Measurements from ENCODE around the gene SPAG5. TPM values are rescaled to one million over a fixed set of nuclear protein-coding genes. Genes with fewer than 3 reads are reported as not detected.
"Not testable (repeated sequence)": the region's sequence is repeated elsewhere in the genome, so short reads cannot be mapped to it uniquely, and the experiment has no call there.

Gene SPAG5
- total and polyA plus RNA-seq, 4 donors = 1.6 to 4.3 (median 2.9) TPM

- intact Hi-C loops (cut with DNase I) = no loop called here
- Histone ChIP-seq H3K4me3 (ENCODE audit: low read length in 2 of 2) (no peak overlapping the region), H3K4me1 (ENCODE audit: control insufficient read depth in 1 of 2, insufficient read depth in 2 of 2, low read length in 2 of 2) (no peaks in the 10 kb centered on the region), H3K27ac (ENCODE audit: low read depth in 1 of 2, low read length in 2 of 2) (no peak overlapping the region), H3K27me3 (ENCODE audit: control insufficient read depth in 1 of 2, insufficient read depth in 2 of 2, low read length in 1 of 2) (no peaks in the 10 kb centered on the region), H3K36me3 (ENCODE audit: control insufficient read depth in 1 of 2, insufficient read depth in 2 of 2, low read length in 1 of 2) (peaks cover 12 to 20% of the 10 kb centered on the region in 2 donors), H3K9me3 (ENCODE audit: control insufficient read depth, low read length) (no peaks in the 10 kb centered on the region)
- DNase-seq (no peak), ATAC-seq (ENCODE audit: low FRiP score) (no peak)
- 79 to 82% methylated on average over 4 of the region's 4 CpGs for WGBS, 2 donors
These were observed 16.6 kb upstream of the SPAG5 start for GRCh38 chr17:28615260-28615940.

GRCh38 chr17:28613931-28614381 is 15.1 kb upstream of the SPAG5 start, which contains the start of gene RSKR:
RSKR (minus strand) TSS chr17:28614185; CDS start chr17:28614161, 24 bp downstream.
- DNase-seq (no peak), ATAC-seq (ENCODE audit: low FRiP score) (no peak)
- WGBS, 2 donors = 78 to 80% methylated on average over 5 of the region's 5 CpGs
- intact Hi-C loops (cut with DNase I) = loop anchor here (2.0 to 5.0 kb wide), 4 partner anchors 67 to 122 kb away; no protein-coding TSS in a partner anchor
- H3K9me3 ChIP-seq (ENCODE audit: control insufficient read depth, low read length) = no peaks in the 10 kb centered on the region
- peaks cover 0 to 13% of the 10 kb centered on the region in 2 donors for H3K36me3 ChIP-seq (ENCODE audit: control insufficient read depth in 1 of 2, insufficient read depth in 2 of 2, low read length in 1 of 2)
- no peak within 1 kb of the TSS for H3K27ac ChIP-seq (ENCODE audit: low read depth in 1 of 2, low read length in 2 of 2)
- H3K4me3 ChIP-seq (ENCODE audit: low read length in 2 of 2) = no peak within 1 kb of the TSS
- no peaks in the 10 kb centered on the region for H3K27me3 ChIP-seq (ENCODE audit: control insufficient read depth in 1 of 2, insufficient read depth in 2 of 2, low read length in 1 of 2)
- H3K4me1 ChIP-seq (ENCODE audit: control insufficient read depth in 1 of 2, insufficient read depth in 2 of 2, low read length in 2 of 2) = no peaks in the 10 kb centered on the region

DNA sequence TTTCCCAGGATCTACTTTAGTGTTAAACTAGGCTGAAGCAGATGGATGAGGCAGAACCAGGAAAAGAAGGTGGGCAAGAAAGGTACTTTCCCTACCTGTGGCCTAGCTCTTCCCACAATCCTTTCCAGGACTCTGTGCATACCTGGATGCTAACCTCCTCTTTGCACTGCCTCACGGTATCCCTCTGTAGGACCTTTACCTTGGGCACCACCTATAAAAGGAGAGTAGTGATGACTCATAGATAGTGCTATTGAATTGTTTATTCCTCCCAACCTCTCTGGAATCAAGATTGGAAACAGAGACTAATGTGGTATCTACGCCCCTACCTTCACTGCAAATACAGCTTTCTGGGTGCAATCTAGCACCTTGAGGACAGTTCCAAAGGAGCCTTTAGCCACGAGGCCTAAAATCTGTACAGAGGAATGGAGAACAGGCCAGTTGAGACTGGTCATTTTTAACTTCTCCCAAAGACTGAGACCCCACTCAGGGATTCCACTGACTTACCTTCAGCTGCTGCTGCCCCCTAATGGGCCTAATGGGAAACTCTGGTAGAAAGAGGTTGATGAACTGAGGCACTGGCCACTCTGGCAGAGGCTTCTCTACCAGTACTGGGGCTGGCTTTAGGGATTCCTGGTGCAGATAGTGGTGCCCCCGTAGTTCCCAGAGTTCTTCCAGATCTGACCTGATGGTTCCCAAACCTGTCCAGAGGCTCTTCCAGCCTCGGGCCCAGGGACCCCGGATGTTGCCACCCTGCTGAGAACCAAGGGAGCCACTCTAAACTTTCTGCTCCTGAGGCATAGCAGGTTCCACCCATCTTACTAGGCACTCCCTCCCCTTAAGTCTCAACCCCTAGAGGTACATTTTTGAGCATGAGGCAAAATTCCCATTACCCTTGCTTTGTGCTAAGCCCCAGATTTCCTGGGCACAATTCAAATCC is 14.4 kb upstream of the SPAG5 start:
- ATAC-seq (ENCODE audit: low FRiP score) = peak; percentile 71

GRCh38 chr17:28612531-28612930 is 13.7 kb upstream of the SPAG5 start:
- Histone ChIP-seq H3K4me1 (ENCODE audit: control insufficient read depth in 1 of 2, insufficient read depth in 2 of 2, low read length in 2 of 2) (no peaks in the 10 kb centered on the region), H3K4me3 (ENCODE audit: low read length in 2 of 2) (no peak overlapping the region), H3K27ac (ENCODE audit: low read depth in 1 of 2, low read length in 2 of 2) (no peak overlapping the region), H3K27me3 (ENCODE audit: control insufficient read depth in 1 of 2, insufficient read depth in 2 of 2, low read length in 1 of 2) (no peaks in the 10 kb centered on the region), H3K36me3 (ENCODE audit: control insufficient read depth in 1 of 2, insufficient read depth in 2 of 2, low read length in 1 of 2) (peaks cover 0 to 11% of the 10 kb centered on the region in 2 donors), H3K9me3 (ENCODE audit: control insufficient read depth, low read length) (no peaks in the 10 kb centered on the region)
- WGBS, 2 donors = 54 to 66% methylated on average over 2 of the region's 2 CpGs
- intact Hi-C loops (cut with DNase I) = loop anchor here (2.0 to 5.0 kb wide), 4 partner anchors 65 to 120 kb away; no protein-coding TSS in a partner anchor
- DNase-seq = no peak
- peak; percentile 12 for ATAC-seq (ENCODE audit: low FRiP score)

More for the DNA sequence above, 14.4 kb upstream of the SPAG5 start:
- H3K36me3 ChIP-seq (ENCODE audit: control insufficient read depth in 1 of 2, insufficient read depth in 2 of 2, low read length in 1 of 2) = peaks cover 0 to 11% of the 10 kb centered on the region in 2 donors
- 73 to 76% methylated on average over 6 of the region's 6 CpGs for WGBS, 2 donors
- no peaks in the 10 kb centered on the region for H3K27me3 ChIP-seq (ENCODE audit: control insufficient read depth in 1 of 2, insufficient read depth in 2 of 2, low read length in 1 of 2)
- no peaks in the 10 kb centered on the region for H3K9me3 ChIP-seq (ENCODE audit: control insufficient read depth, low read length)
- no peaks in the 10 kb centered on the region for H3K4me1 ChIP-seq (ENCODE audit: control insufficient read depth in 1 of 2, insufficient read depth in 2 of 2, low read length in 2 of 2)
- no peak for DNase-seq
- no peak overlapping the region for H3K4me3 ChIP-seq (ENCODE audit: low read length in 2 of 2)
- no peak overlapping the region for H3K27ac ChIP-seq (ENCODE audit: low read depth in 1 of 2, low read length in 2 of 2)
- intact Hi-C loops (cut with DNase I) = loop anchor here (2.0 to 5.0 kb wide), 4 partner anchors 66 to 121 kb away; no protein-coding TSS in a partner anchor

DNA sequence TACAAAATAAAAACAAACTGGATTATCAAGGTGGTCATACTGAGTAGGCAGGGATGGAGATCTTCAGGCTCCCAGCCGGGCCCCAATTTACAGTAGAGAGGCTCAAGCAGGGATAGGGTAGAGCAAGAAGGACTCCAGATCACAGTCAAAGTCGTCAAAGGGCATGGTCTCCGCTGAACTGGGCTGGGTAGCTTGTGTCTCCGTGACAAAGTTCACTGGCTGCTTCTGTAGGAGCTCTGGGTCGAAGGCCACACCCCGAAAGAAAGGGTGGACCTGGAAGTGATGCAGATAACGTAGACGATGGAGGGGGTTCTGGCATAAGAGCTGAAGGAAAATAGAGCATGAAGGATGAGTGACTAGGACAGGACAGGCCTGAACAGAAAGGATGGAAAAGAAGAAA is 11.6 kb upstream of the SPAG5 start:
- Histone ChIP-seq H3K27me3 (ENCODE audit: control insufficient read depth in 1 of 2, insufficient read depth in 2 of 2, low read length in 1 of 2) (no peaks in the 10 kb centered on the region), H3K36me3 (ENCODE audit: control insufficient read depth in 1 of 2, insufficient read depth in 2 of 2, low read length in 1 of 2) (peaks cover 0 to 4% of the 10 kb centered on the region in 2 donors), H3K27ac (ENCODE audit: low read depth in 1 of 2, low read length in 2 of 2) (no peak overlapping the region), H3K9me3 (ENCODE audit: control insufficient read depth, low read length) (no peaks in the 10 kb centered on the region), H3K4me1 (ENCODE audit: control insufficient read depth in 1 of 2, insufficient read depth in 2 of 2, low read length in 2 of 2) (no peaks in the 10 kb centered on the region), H3K4me3 (ENCODE audit: low read length in 2 of 2) (no peak overlapping the region)
- intact Hi-C loops (cut with DNase I) = loop anchor here (5.0 kb wide), 3 partner anchors 63 to 118 kb away; no protein-coding TSS in a partner anchor
- ATAC-seq (ENCODE audit: low FRiP score) (no peak), DNase-seq (no peak)
- WGBS, 2 donors = 84 to 85% methylated on average over 8 of the region's 8 CpGs

GRCh38 chr17:28604031-28604430 is 5.2 kb upstream of the SPAG5 start:
- H3K27me3 ChIP-seq (ENCODE audit: control insufficient read depth in 1 of 2, insufficient read depth in 2 of 2, low read length in 1 of 2); H3K27ac ChIP-seq (ENCODE audit: low read depth in 1 of 2, low read length in 2 of 2); intact Hi-C loops (cut with DNase I); H3K9me3 ChIP-seq (ENCODE audit: control insufficient read depth, low read length); ATAC-seq (ENCODE audit: low FRiP score); H3K36me3 ChIP-seq (ENCODE audit: control insufficient read depth in 1 of 2, insufficient read depth in 2 of 2, low read length in 1 of 2); H3K4me3 ChIP-seq (ENCODE audit: low read length in 2 of 2); DNase-seq; H3K4me1 ChIP-seq (ENCODE audit: control insufficient read depth in 1 of 2, insufficient read depth in 2 of 2, low read length in 2 of 2): not testable (repeated sequence)
- 90 to 91% methylated on average over 10 to 31 of the region's 31 CpGs for WGBS, 2 donors

GRCh38 chr17:28599311-28600184 is 723 bp upstream of the SPAG5 start:
- DNase-seq (peak; percentile 80 to 93), ATAC-seq (ENCODE audit: low FRiP score) (peak; percentile 81)
- Histone ChIP-seq H3K9me3 (ENCODE audit: control insufficient read depth, low read length) (no peaks in the 10 kb centered on the region), H3K36me3 (ENCODE audit: control insufficient read depth in 1 of 2, insufficient read depth in 2 of 2, low read length in 1 of 2) (no peaks in the 10 kb centered on the region), H3K27me3 (ENCODE audit: control insufficient read depth in 1 of 2, insufficient read depth in 2 of 2, low read length in 1 of 2) (no peaks in the 10 kb centered on the region), H3K27ac (ENCODE audit: low read depth in 1 of 2, low read length in 2 of 2) (peak overlapping the region; percentile 23 to 94), H3K4me3 (ENCODE audit: low read length in 2 of 2) (peak overlapping the region; percentile 29 to 77), H3K4me1 (ENCODE audit: control insufficient read depth in 1 of 2, insufficient read depth in 2 of 2, low read length in 2 of 2) (no peaks in the 10 kb centered on the region)
- 4 to 6% methylated on average over 40 of the region's 40 CpGs for WGBS, 2 donors
- intact Hi-C loops (cut with DNase I) = loop anchor here (2.0 to 5.0 kb wide), 2 partner anchors 47 kb away; partner anchors contain the start of gene UNC119 (in 2 of the 2)

DNA sequence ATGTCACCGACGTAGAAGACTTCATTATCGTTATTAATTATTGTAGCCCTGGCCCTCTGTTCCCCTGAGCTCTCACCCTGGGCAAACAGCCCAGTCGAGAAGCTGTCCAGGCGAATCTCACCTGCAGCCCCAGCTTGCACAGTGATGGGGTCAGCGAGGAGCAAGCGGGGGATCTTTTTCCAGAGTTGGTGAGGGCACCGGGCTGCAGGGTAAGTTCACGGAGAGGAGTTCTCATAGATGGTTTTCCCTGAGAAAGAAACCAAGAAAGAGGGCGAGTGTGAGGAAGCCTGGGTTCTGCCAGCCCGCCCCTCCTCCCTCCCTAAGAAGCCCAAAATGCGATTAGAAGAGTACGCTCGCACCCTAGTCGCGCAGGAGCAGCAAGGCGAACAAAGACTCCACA is 436 bp downstream of the SPAG5 start:
- no peak for ATAC-seq (ENCODE audit: low FRiP score)
- WGBS, 2 donors = 1 to 2% methylated on average over 17 of the region's 17 CpGs
- DNase-seq = no peak
- Histone ChIP-seq H3K27me3 (ENCODE audit: control insufficient read depth in 1 of 2, insufficient read depth in 2 of 2, low read length in 1 of 2) (no peaks in the 10 kb centered on the region), H3K9me3 (ENCODE audit: control insufficient read depth, low read length) (no peaks in the 10 kb centered on the region), H3K4me1 (ENCODE audit: control insufficient read depth in 1 of 2, insufficient read depth in 2 of 2, low read length in 2 of 2) (no peaks in the 10 kb centered on the region), H3K36me3 (ENCODE audit: control insufficient read depth in 1 of 2, insufficient read depth in 2 of 2, low read length in 1 of 2) (no peaks in the 10 kb centered on the region), H3K27ac (ENCODE audit: low read depth in 1 of 2, low read length in 2 of 2) (no peak overlapping the region), H3K4me3 (ENCODE audit: low read length in 2 of 2) (peak overlapping the region in 1 of 2 donors; percentile 4)
- intact Hi-C loops (cut with DNase I) = loop anchor here (2.0 to 5.0 kb wide), 2 partner anchors 46 kb away; partner anchors contain the start of gene UNC119 (in 2 of the 2)
